HG03520 (cell line): ENCODE data around the gene LAMP5.

Experiments
- ATAC-seq: cut with Tn5 transposase; IDR thresholded peaks from one replicate; pipeline ENCODE4 v1.9.1; 2021; ENCODE audit warnings: mild to moderate bottlenecking, moderate library complexity; ENCODE audit not compliant: unreplicated experiment

LAMP5 gene

DNA sequence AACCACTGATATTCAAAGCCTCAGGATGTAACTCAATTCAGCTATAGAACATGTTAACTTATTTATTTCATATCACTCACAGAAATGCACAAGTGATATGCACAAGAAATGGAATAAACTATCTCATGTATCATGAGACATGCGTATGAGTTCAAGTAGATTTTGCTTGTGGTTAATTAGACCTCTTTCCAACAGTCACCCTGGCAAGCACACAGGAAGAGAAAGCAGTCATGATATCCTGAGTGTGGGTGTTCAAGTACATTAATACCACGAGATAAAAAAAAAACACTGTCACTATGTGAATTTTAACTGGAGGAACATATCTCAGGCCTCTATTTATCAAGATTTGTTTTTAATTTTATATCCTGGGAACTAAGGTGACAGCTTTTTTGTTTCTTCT lies 64.2 kb downstream of the LAMP5 start:
- no peak for ATAC-seq
